GM18505 (cell line): ENCODE results near the gene GJD2.

Experiments used
- ATAC-seq: cut with Tn5 transposase; IDR thresholded peaks from one replicate; pipeline ENCODE4 v1.9.1; 2021; ENCODE audit not compliant: unreplicated experiment
- POLR2A ChIP-seq: IDR thresholded peaks from 4 replicates; pipeline ENCODE4 v1.6.1; 2011; ENCODE audit warnings: borderline replicate concordance; ENCODE audit not compliant: insufficient read depth, insufficient read length; ENCODE audit errors: extremely low read depth

GJD2 gene

GRCh38 chr15:34729056-34729455 lies 25.7 kb downstream of the GJD2 start:
- ATAC-seq = no peak
- TF ChIP-seq POLR2A = no peak

GRCh38 chr15:34726406-34727100 lies 28.2 kb downstream of the GJD2 start:
- no peak for ATAC-seq
- no peak for TF ChIP-seq POLR2A

- no peak for ATAC-seq
- no peak for TF ChIP-seq POLR2A
Observed at GRCh38 chr15:34725556-34725955, 29.2 kb downstream of the GJD2 start.

GRCh38 chr15:34724481-34724880 lies 30.3 kb downstream of the GJD2 start:
- no peak for TF ChIP-seq POLR2A
- no peak for ATAC-seq

- no peak for ATAC-seq
- TF ChIP-seq POLR2A = no peak
Observed at GRCh38 chr15:34722439-34722836, 32.4 kb downstream of the GJD2 start.

- no peak for ATAC-seq
- no peak for TF ChIP-seq POLR2A
Observed at GRCh38 chr15:34721802-34722438, 32.9 kb downstream of the GJD2 start.

- no peak for ATAC-seq
- TF ChIP-seq POLR2A = no peak
Observed at GRCh38 chr15:34721157-34721801, 33.5 kb downstream of the GJD2 start.

GRCh38 chr15:34719695-34720094 lies 35.1 kb downstream of the GJD2 start:
- ATAC-seq = no peak

GRCh38 chr15:34718681-34719665 lies 35.8 kb downstream of the GJD2 start:
- no peak for ATAC-seq
- TF ChIP-seq POLR2A = no peak

More at GRCh38 chr15:34719695-34720094, 35.1 kb downstream of the GJD2 start:
- no peak for TF ChIP-seq POLR2A

GRCh38 chr15:34717729-34718128 lies 37.1 kb downstream of the GJD2 start:
- ATAC-seq = no peak

GRCh38 chr15:34716111-34716510 lies 38.7 kb downstream of the GJD2 start:
- no peak for ATAC-seq

More at GRCh38 chr15:34717729-34718128, 37.1 kb downstream of the GJD2 start:
- TF ChIP-seq POLR2A = no peak

GRCh38 chr15:34714476-34715121 lies 40.2 kb downstream of the GJD2 start:
- no peak for TF ChIP-seq POLR2A
- ATAC-seq = no peak

More at GRCh38 chr15:34716111-34716510, 38.7 kb downstream of the GJD2 start:
- TF ChIP-seq POLR2A = no peak
